HEK293 (cell line): Measurements from ENCODE around the gene IMMT.
A peak's percentile ranks its signal among the peaks of the same experiment; 100 is the strongest.

Experiments used
- CTCF ChIA-PET: fragments of 350-600 bp; formaldehyde crosslinking; extraction: SDS; loops from one replicate; lab custom pipeline; 2021; ENCODE audit warnings: antibody characterized with exemption; lab: Yijun Ruan, JAX
- POLR2A ChIA-PET: fragments of 300-600 bp; formaldehyde crosslinking; extraction: SDS; loops from one replicate; lab custom pipeline; 2020; ENCODE audit warnings: antibody characterized with exemption, inconsistent platforms; lab: Yijun Ruan, JAX
- H3K27ac ChIP-seq: fragments of 200-500 bp; sonication (Bioruptor generic); 2 replicates; pipeline ENCODE4 v1.5.1; 2014; ENCODE audit warnings: low read depth, low read length, control low read depth, inconsistent platforms; ENCODE audit errors: extremely low read depth
- H3K36me3 ChIP-seq, 2 experiments: fragments of 200-500 bp in 1 of 2; sonication (Bioruptor generic) in 1 of 2; 1 replicate in 1 of 2; 2 replicates in 1 of 2; pipeline ENCODE4 v1.5.1; 2014 to 2017; ENCODE audit warnings: inconsistent platforms in 2 of 2, low read length in 2 of 2; ENCODE audit not compliant: control insufficient read depth in 2 of 2, insufficient read depth in 1 of 2
- H3K4me1 ChIP-seq: fragments of 200-500 bp; sonication (Bioruptor generic); 2 replicates; pipeline ENCODE4 v1.5.1; 2014; ENCODE audit warnings: mild to moderate bottlenecking, low read length, inconsistent platforms; ENCODE audit not compliant: control insufficient read depth, insufficient read depth
- H3K4me3 ChIP-seq: 2 replicates; pipeline ENCODE4 v1.5.1; 2011; ENCODE audit warnings: low read depth, mild to moderate bottlenecking, control low read depth, low read length, moderate library complexity
- H3K9me3 ChIP-seq: fragments of 200-500 bp; sonication (Bioruptor generic); 2 replicates; pipeline ENCODE4 v1.5.1; 2014; ENCODE audit warnings: low read depth, low read length, inconsistent platforms; ENCODE audit not compliant: control insufficient read depth, insufficient read depth
- MZF1 ChIP-seq: fragments of 450-650 bp; formaldehyde crosslinking; IDR thresholded peaks from 2 replicates; pipeline ENCODE4 v1.5.1; 2017; ENCODE audit warnings: missing biosample characterization, missing genetic modification characterization, borderline replicate concordance
- ZBTB20 ChIP-seq: fragments of 450-650 bp; formaldehyde crosslinking; IDR thresholded peaks from 2 replicates; pipeline ENCODE4 v1.5.1; 2016; ENCODE audit warnings: missing biosample characterization, missing genetic modification characterization
- ZNF335 ChIP-seq: fragments of 450-650 bp; formaldehyde crosslinking; conservative IDR thresholded peaks from 2 replicates; pipeline ENCODE4 v1.5.1; 2016; ENCODE audit warnings: missing biosample characterization, missing genetic modification characterization
- ZNF529 ChIP-seq: fragments of 450-650 bp; formaldehyde crosslinking; IDR thresholded peaks from 2 replicates; pipeline ENCODE4 v1.5.1; 2017; ENCODE audit warnings: missing genetic modification characterization, missing biosample characterization; ENCODE audit not compliant: insufficient replicate concordance
- ZNF600 ChIP-seq: fragments of 450-650 bp; formaldehyde crosslinking; IDR thresholded peaks from 2 replicates; pipeline ENCODE4 v1.5.1; 2016; ENCODE audit warnings: missing biosample characterization, missing genetic modification characterization
- ZNF76 ChIP-seq: fragments of 450-650 bp; formaldehyde crosslinking; IDR thresholded peaks from 2 replicates; pipeline ENCODE4; 2016; ENCODE audit warnings: low read depth, missing biosample characterization, missing genetic modification characterization, borderline replicate concordance
- TF ChIP-seq, protein P1 (sequence below): fragments of 450-650 bp; formaldehyde crosslinking; IDR thresholded peaks from 2 replicates; pipeline ENCODE4 v1.5.1; 2016; ENCODE audit warnings: missing biosample characterization, missing genetic modification characterization, borderline replicate concordance
- TF ChIP-seq, protein P2 (sequence below): fragments of 450-650 bp; formaldehyde crosslinking; IDR thresholded peaks from 2 replicates; pipeline ENCODE4 v1.5.1; 2016; ENCODE audit warnings: missing biosample characterization, missing genetic modification characterization, borderline replicate concordance
- TF ChIP-seq, protein P3 (sequence below): fragments of 450-650 bp; formaldehyde crosslinking; conservative IDR thresholded peaks from 2 replicates; pipeline ENCODE4 v1.5.1; 2016; ENCODE audit warnings: low read depth, missing biosample characterization, missing genetic modification characterization

IMMT gene

DNA sequence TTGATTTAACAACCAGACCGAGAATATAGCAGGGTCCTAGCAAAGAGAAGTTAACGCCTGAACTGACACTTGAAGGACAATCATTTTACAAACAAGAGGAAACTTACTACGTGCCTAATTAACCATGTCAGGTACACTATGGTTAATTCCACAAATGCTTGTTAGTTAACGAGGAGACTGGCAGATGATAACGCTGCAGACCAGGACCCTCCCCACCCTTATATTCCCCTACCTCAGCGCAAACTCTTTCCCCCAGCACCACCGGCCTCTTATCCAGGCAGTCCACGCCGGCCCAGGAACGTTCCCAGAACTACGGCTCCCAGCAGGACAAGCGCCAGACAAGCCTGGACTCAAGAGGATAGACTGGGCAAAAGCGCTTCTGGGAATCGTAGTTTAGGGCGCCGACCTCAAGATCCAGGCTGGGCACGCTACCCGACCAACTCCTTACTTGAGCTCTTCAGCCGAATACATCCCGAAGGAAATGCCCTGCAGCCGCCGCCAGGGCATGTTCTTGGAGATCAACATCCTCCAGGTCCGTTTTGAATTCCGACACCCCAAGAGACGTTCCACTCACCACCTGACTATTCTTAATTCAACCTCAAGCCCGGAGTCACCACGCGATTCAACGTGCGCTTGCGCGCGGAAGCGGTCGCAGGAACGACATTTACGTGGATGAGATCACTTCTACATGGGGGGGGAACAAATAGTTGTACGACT, 89.9 kb downstream of the IMMT start, which contains the start of gene POLR1A:
POLR1A (minus strand) TSS at position 635 of the 717 bp plus-strand sequence; CDS start at position 525, 110 bp downstream.
- peak; percentile 96 for TF ChIP-seq ZNF76 (tag by site-specific recombination)
- TF ChIP-seq, protein P1, sequence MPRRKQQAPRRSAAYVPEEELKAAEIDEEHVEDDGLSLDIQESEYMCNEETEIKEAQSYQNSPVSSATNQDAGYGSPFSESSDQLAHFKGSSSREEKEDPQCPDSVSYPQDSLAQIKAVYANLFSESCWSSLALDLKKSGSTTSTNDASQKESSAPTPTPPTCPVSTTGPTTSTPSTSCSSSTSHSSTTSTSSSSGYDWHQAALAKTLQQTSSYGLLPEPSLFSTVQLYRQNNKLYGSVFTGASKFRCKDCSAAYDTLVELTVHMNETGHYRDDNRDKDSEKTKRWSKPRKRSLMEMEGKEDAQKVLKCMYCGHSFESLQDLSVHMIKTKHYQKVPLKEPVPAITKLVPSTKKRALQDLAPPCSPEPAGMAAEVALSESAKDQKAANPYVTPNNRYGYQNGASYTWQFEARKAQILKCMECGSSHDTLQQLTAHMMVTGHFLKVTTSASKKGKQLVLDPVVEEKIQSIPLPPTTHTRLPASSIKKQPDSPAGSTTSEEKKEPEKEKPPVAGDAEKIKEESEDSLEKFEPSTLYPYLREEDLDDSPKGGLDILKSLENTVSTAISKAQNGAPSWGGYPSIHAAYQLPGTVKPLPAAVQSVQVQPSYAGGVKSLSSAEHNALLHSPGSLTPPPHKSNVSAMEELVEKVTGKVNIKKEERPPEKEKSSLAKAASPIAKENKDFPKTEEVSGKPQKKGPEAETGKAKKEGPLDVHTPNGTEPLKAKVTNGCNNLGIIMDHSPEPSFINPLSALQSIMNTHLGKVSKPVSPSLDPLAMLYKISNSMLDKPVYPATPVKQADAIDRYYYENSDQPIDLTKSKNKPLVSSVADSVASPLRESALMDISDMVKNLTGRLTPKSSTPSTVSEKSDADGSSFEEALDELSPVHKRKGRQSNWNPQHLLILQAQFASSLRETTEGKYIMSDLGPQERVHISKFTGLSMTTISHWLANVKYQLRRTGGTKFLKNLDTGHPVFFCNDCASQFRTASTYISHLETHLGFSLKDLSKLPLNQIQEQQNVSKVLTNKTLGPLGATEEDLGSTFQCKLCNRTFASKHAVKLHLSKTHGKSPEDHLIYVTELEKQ (tag by site-specific recombination), result no peak
- peak; percentile 39; the same call in 1 of the 2 replicates for TF ChIP-seq ZBTB20
- TF ChIP-seq ZNF335 (tag by site-specific recombination), result peak; percentile 94
- no peak for TF ChIP-seq MZF1 (tag by site-specific recombination)
- TF ChIP-seq ZNF529 (tag by site-specific recombination), result no peak
- TF ChIP-seq, protein P2, sequence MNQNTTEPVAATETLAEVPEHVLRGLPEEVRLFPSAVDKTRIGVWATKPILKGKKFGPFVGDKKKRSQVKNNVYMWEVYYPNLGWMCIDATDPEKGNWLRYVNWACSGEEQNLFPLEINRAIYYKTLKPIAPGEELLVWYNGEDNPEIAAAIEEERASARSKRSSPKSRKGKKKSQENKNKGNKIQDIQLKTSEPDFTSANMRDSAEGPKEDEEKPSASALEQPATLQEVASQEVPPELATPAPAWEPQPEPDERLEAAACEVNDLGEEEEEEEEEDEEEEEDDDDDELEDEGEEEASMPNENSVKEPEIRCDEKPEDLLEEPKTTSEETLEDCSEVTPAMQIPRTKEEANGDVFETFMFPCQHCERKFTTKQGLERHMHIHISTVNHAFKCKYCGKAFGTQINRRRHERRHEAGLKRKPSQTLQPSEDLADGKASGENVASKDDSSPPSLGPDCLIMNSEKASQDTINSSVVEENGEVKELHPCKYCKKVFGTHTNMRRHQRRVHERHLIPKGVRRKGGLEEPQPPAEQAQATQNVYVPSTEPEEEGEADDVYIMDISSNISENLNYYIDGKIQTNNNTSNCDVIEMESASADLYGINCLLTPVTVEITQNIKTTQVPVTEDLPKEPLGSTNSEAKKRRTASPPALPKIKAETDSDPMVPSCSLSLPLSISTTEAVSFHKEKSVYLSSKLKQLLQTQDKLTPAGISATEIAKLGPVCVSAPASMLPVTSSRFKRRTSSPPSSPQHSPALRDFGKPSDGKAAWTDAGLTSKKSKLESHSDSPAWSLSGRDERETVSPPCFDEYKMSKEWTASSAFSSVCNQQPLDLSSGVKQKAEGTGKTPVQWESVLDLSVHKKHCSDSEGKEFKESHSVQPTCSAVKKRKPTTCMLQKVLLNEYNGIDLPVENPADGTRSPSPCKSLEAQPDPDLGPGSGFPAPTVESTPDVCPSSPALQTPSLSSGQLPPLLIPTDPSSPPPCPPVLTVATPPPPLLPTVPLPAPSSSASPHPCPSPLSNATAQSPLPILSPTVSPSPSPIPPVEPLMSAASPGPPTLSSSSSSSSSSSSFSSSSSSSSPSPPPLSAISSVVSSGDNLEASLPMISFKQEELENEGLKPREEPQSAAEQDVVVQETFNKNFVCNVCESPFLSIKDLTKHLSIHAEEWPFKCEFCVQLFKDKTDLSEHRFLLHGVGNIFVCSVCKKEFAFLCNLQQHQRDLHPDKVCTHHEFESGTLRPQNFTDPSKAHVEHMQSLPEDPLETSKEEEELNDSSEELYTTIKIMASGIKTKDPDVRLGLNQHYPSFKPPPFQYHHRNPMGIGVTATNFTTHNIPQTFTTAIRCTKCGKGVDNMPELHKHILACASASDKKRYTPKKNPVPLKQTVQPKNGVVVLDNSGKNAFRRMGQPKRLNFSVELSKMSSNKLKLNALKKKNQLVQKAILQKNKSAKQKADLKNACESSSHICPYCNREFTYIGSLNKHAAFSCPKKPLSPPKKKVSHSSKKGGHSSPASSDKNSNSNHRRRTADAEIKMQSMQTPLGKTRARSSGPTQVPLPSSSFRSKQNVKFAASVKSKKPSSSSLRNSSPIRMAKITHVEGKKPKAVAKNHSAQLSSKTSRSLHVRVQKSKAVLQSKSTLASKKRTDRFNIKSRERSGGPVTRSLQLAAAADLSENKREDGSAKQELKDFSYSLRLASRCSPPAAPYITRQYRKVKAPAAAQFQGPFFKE (tag by site-specific recombination), result no peak
- peak; percentile 56 for TF ChIP-seq ZNF600 (tag by site-specific recombination)
- TF ChIP-seq, protein P3, sequence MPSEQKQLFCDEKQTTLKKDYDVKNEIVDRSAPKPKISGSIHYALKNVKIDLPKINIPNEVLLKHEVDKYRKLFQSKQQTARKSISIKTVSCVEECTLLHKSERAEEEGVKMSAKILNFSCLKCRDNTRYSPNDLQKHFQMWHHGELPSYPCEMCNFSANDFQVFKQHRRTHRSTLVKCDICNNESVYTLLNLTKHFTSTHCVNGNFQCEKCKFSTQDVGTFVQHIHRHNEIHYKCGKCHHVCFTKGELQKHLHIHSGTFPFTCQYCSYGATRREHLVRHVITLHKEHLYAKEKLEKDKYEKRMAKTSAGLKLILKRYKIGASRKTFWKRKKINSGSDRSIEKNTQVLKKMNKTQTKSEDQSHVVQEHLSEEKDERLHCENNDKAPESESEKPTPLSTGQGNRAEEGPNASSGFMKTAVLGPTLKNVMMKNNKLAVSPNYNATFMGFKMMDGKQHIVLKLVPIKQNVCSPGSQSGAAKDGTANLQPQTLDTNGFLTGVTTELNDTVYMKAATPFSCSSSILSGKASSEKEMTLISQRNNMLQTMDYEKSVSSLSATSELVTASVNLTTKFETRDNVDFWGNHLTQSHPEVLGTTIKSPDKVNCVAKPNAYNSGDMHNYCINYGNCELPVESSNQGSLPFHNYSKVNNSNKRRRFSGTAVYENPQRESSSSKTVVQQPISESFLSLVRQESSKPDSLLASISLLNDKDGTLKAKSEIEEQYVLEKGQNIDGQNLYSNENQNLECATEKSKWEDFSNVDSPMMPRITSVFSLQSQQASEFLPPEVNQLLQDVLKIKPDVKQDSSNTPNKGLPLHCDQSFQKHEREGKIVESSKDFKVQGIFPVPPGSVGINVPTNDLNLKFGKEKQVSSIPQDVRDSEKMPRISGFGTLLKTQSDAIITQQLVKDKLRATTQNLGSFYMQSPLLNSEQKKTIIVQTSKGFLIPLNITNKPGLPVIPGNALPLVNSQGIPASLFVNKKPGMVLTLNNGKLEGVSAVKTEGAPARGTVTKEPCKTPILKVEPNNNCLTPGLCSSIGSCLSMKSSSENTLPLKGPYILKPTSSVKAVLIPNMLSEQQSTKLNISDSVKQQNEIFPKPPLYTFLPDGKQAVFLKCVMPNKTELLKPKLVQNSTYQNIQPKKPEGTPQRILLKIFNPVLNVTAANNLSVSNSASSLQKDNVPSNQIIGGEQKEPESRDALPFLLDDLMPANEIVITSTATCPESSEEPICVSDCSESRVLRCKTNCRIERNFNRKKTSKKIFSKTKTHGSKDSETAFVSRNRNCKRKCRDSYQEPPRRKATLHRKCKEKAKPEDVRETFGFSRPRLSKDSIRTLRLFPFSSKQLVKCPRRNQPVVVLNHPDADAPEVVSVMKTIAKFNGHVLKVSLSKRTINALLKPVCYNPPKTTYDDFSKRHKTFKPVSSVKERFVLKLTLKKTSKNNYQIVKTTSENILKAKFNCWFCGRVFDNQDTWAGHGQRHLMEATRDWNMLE (tag by site-specific recombination), result 0 out of 2 replicates have a peak, but pooled peaks have one; percentile 15
- no peaks in the 10 kb centered on the region for H3K9me3 ChIP-seq
- ChIA-PET POLR2A (interaction anchor here (0.6 to 1.8 kb wide), 24 partner anchors 9 to 567 kb away, joined by 3 to 12 read pairs (median 4); partner anchors contain the start of genes IMMT, KDM3A and MAT2A), CTCF (interaction anchor here (0.6 to 2.0 kb wide), 4 partner anchors 13 to 586 kb away, joined by 3 to 5 read pairs (median 4); no protein-coding TSS in a partner anchor)
- peaks cover 28 to 65% of the 10 kb centered on the region in 2 experiments for H3K36me3 ChIP-seq
- H3K4me1 ChIP-seq, result no peaks in the 10 kb centered on the region
- peak within 1 kb of the TSS; percentile 92 for H3K4me3 ChIP-seq
- peak within 1 kb of the TSS; percentile 63 for H3K27ac ChIP-seq
